ENCODE results near the gene CAPZB. TPM values are rescaled to one million over a fixed set of nuclear protein-coding genes. Genes with fewer than 3 reads are reported as not detected.

CAPZB gene
- total and polyA plus RNA-seq, 2 donors (not counting 3 experiments of a cell fraction or from before 2014, with no cell fraction given): 196 to 347 TPM

DNA sequence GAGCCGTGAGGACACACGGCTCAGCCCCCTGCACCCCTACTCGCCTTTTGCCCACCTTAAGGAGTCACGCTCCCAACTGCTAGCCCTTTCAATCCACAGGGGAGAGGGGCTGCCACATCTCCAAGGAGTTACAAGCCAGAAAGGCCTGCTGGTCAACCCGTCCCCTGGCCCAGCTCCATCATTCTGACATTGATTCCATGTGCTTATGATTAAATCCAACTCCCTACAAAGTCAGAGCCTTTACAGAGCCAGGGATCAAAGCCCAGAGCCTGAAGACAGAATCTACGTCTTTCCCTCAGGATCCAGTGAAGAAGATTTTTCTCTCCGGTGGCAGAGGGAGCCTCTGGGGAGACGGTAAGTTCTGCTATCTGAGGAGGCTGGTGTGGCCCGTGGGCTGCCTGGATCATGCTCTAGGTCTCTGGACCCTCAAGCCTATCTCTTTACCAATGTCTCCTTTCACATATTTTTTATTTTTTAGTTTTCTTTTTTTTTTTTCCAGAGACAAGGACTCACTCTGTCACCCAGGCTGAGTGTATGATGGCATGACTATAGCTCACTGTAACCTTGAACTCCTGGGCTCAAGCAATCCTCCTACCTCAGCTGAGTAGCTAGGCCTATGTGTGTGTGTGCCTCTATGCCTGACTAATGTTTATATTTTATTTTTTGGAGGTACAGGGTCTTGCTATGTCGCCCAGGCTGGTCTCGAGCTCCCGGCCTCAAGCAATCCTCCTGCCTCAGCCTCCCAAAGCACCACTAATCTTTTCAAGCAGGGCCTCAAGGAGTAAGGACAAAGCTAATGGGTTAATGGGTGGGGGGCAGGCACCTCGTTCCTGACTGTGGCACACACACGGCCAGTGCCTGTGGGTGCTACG is 111.9 kb downstream of the CAPZB start:
- Histone ChIP-seq H3K9ac (replicated peaks; ENCODE audit: extremely low read depth, insufficient read depth, low read length) (no peak overlapping the region), H3K9me1 (replicated peaks; ENCODE audit: control insufficient read depth, extremely low read depth, insufficient read depth, low read length) (no peaks in the 10 kb centered on the region), H3K27me3 (ENCODE audit: control insufficient read depth in 2 of 2, insufficient read depth in 2 of 2, low read length in 2 of 2) (no peaks in the 10 kb centered on the region), H3K4me2 (ENCODE audit: insufficient read depth, low read length) (no peak overlapping the region), H3K4me1 (ENCODE audit: control insufficient read depth, extremely low read depth, insufficient read depth, low read length) (no peaks in the 10 kb centered on the region), H3K79me2 (ENCODE audit: control insufficient read depth, insufficient read depth, low read length) (no peaks in the 10 kb centered on the region), H2AFZ (ENCODE audit: low read depth, low read length) (no peak overlapping the region), H3K9me3 (replicated peaks; ENCODE audit: control insufficient read depth, insufficient read depth, low read length) (no peaks in the 10 kb centered on the region), H3K36me3 (ENCODE audit: control insufficient read depth in 2 of 2, extremely low read depth in 1 of 2, insufficient read depth in 2 of 2, low read length in 2 of 2) (peaks cover 4 to 36% of the 10 kb centered on the region in 2 experiments), H3K4me3 (replicated peaks in 1 of 3; ENCODE audit: insufficient read depth in 1 of 3, low read depth in 1 of 3, low read length in 3 of 3) (no peak overlapping the region), H4K20me1 (replicated peaks; ENCODE audit: control insufficient read depth, extremely low read depth, insufficient read depth, low read length) (peaks cover 2% of the 10 kb centered on the region), H3K27ac (ENCODE audit: insufficient read depth, low read depth, low read length) (no peak overlapping the region)
- FAIRE-seq (no peak), DNase-seq (ENCODE audit: low read depth, low spot score) (no peak)
- POLR2A ChIA-PET: interaction anchor here (0.6 kb wide), 1 partner anchor 14 kb away, joined by 6 read pairs; no protein-coding TSS in a partner anchor
- TF ChIP-seq, protein P1, sequence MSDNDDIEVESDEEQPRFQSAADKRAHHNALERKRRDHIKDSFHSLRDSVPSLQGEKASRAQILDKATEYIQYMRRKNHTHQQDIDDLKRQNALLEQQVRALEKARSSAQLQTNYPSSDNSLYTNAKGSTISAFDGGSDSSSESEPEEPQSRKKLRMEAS (IDR thresholded peaks at IDR 0.05; ENCODE audit: insufficient read depth, insufficient read length): no peak
- TF ChIP-seq MYC (IDR thresholded peaks at IDR 0.05; ENCODE audit: low read depth, low read length) (no peak), JUN (IDR thresholded peaks at IDR 0.05; ENCODE audit: borderline replicate concordance, insufficient read depth, insufficient read length, low read depth) (no peak), GATA2 (IDR thresholded peaks at IDR 0.05; ENCODE audit: insufficient read depth, insufficient read length, low read depth, low read length) (no peak), EZH2 (IDR thresholded peaks at IDR 0.05; ENCODE audit: borderline replicate concordance, low read depth, low read length, severe bottlenecking) (no peak), FOS (IDR thresholded peaks at IDR 0.05; ENCODE audit: borderline replicate concordance, insufficient read depth, low read length) (no peak)
- dilution Hi-C loops (cut with MboI; ENCODE audit: extremely low pct_ligation_motif_present, low sequenced_read_pairs): no loop called here
- CTCF ChIA-PET: interaction anchor here (0.9 to 1.9 kb wide), 6 partner anchors 9 to 280 kb away, joined by 3 to 6 read pairs (median 4); no protein-coding TSS in a partner anchor
- BruUV-seq (replicated peaks): no TSS peak
- intact Hi-C loops (cut with micrococcal nuclease): no loop called here
